Hippocampal formation (tissue), 2 donors: ENCODE results near the gene NRSN2.
A peak's percentile ranks its signal among the peaks of the same experiment; 100 is the strongest.
"Not testable (repeated sequence)": the region's sequence is repeated elsewhere in the genome, so short reads cannot be mapped to it uniquely, and the experiment has no call there.

Source experiments
- DNase-seq, 2 donors: peaks; one replicate each; lab custom pipeline; 2025; lab: John Stamatoyannopoulos, UW

The NRSN2 gene

GRCh38 chr20:354298-354977 lies 7.5 kb downstream of the NRSN2 start:
- peak; percentile 62 to 76 for DNase-seq

- DNase-seq = not testable (repeated sequence)
Observed at GRCh38 chr20:356154-356553, 9.2 kb downstream of the NRSN2 start.

- no peak for DNase-seq
Observed at GRCh38 chr20:356745-357144, 9.8 kb downstream of the NRSN2 start.

GRCh38 chr20:358891-359555 lies 12.1 kb downstream of the NRSN2 start:
- no peak for DNase-seq

- no peak for DNase-seq
Observed at GRCh38 chr20:361561-361960, 14.7 kb downstream of the NRSN2 start.

GRCh38 chr20:362271-363254 lies 15.7 kb downstream of the NRSN2 start:
- peak in 1 of 2 donors; percentile 59 for DNase-seq

GRCh38 chr20:363319-364078 lies 16.6 kb downstream of the NRSN2 start:
- DNase-seq = no peak

GRCh38 chr20:364905-365794 lies 18.2 kb downstream of the NRSN2 start:
- DNase-seq = no peak

GRCh38 chr20:366041-366718 lies 19.3 kb downstream of the NRSN2 start:
- DNase-seq = no peak

- DNase-seq = no peak
Observed at GRCh38 chr20:366719-367485, 20.0 kb downstream of the NRSN2 start.

- DNase-seq = no peak
Observed at GRCh38 chr20:367486-367887, 20.6 kb downstream of the NRSN2 start.

GRCh38 chr20:368915-369314 lies 22.0 kb downstream of the NRSN2 start:
- no peak for DNase-seq

- DNase-seq = no peak
Observed at GRCh38 chr20:370151-370600, 23.3 kb downstream of the NRSN2 start.

- no peak for DNase-seq
Observed at GRCh38 chr20:370977-371754, 24.3 kb downstream of the NRSN2 start.

GRCh38 chr20:371755-372542 lies 25.0 kb downstream of the NRSN2 start:
- no peak for DNase-seq

- DNase-seq = not testable (repeated sequence)
Observed at GRCh38 chr20:372543-373082, 25.7 kb downstream of the NRSN2 start.

GRCh38 chr20:373171-373890 lies 26.4 kb downstream of the NRSN2 start:
- no peak for DNase-seq
